Suprapubic skin (tissue), 4 donors: Measurements from ENCODE around the gene DNAJC4.

Experiments used
- CTCF ChIP-seq, 2 donors: fragments of 200-600 bp in 1 of 2; fragments of 450-650 bp in 1 of 2; sonication (generic) in 1 of 2; IDR thresholded peaks; one replicate each; pipeline ENCODE4 v1.5.1; 2016 to 2019; ENCODE audit warnings: antibody characterized with exemption in 2 of 2, mild to moderate bottlenecking in 1 of 2, moderate library complexity in 1 of 2
- EP300 ChIP-seq: sonication (generic); formaldehyde crosslinking; IDR thresholded peaks from one replicate; pipeline ENCODE4 v1.6.1; 2017; ENCODE audit warnings: antibody characterized with exemption
- POLR2A ChIP-seq, 2 donors: fragments of 450-650 bp; IDR thresholded peaks; one replicate each; pipeline ENCODE4 v1.6.1; 2017; ENCODE audit warnings: antibody characterized with exemption in 2 of 2, mild to moderate bottlenecking in 2 of 2, moderate library complexity in 2 of 2
- POLR2AphosphoS5 ChIP-seq, 3 donors: sonication (generic); formaldehyde crosslinking; IDR thresholded peaks; one replicate each; pipeline ENCODE4 v1.6.1; 2017; ENCODE audit warnings: antibody characterized with exemption in 3 of 3

GRCh38 chr11:64232182-64232966 lies 2.0 kb downstream of the DNAJC4 start:
- TF ChIP-seq CTCF (IDR thresholded peaks at IDR 0.05) (no peak), POLR2A (IDR thresholded peaks at IDR 0.05) (no peak), EP300 (no peak), POLR2AphosphoS5 (IDR thresholded peaks at IDR 0.05) (no peak)
